Muscle layer of colon (tissue), 2 donors: Measurements from ENCODE around the gene HPCA.

Experiments used
- H3K27ac ChIP-seq: one replicate; pipeline ENCODE4 v1.7.0; 2013; ENCODE audit warnings: low read depth, mild to moderate bottlenecking, low read length, moderate library complexity
- H3K27me3 ChIP-seq, 2 donors: one replicate each; pipeline ENCODE4 v1.7.0; 2013; ENCODE audit warnings: low read length in 2 of 2, mild to moderate bottlenecking in 2 of 2; ENCODE audit not compliant: insufficient read depth in 2 of 2, control insufficient read depth in 1 of 2
- H3K36me3 ChIP-seq: one replicate; pipeline ENCODE4 v1.7.0; 2013; ENCODE audit warnings: mild to moderate bottlenecking, low read length; ENCODE audit not compliant: insufficient read depth
- H3K4me1 ChIP-seq: one replicate; pipeline ENCODE4 v1.7.0; 2013; ENCODE audit warnings: mild to moderate bottlenecking, low read length; ENCODE audit not compliant: insufficient read depth
- H3K4me3 ChIP-seq, 2 donors: one replicate each; pipeline ENCODE4 v1.7.0; 2013; ENCODE audit warnings: low read length in 2 of 2, low read depth in 1 of 2, mild to moderate bottlenecking in 1 of 2, moderate library complexity in 1 of 2
- H3K9ac ChIP-seq: one replicate; pipeline ENCODE4 v1.7.0; 2013; ENCODE audit warnings: low read length
- H3K9me3 ChIP-seq: one replicate; pipeline ENCODE4 v1.7.0; 2013; ENCODE audit warnings: mild to moderate bottlenecking, low read length
- donor health status: abdominal sarcoma.
- donor health status: Adenocarcinoma of cecum.

The HPCA gene

GRCh38 chr1:32886004-32886827 lies at the start of gene HPCA:
TSS of gene HPCA (plus strand) at chr1:32886491. CDS start at chr1:32888899, 2,408 bp downstream.
- Histone ChIP-seq H3K4me3 (no peak within 1 kb of the TSS), H3K9me3 (no peaks in the 10 kb centered on the region), H3K9ac (no peak within 1 kb of the TSS), H3K4me1 (no peaks in the 10 kb centered on the region), H3K27ac (no peak within 1 kb of the TSS), H3K27me3 (peaks cover 28 to 57% of the 10 kb centered on the region in 2 donors), H3K36me3 (no peaks in the 10 kb centered on the region)

GRCh38 chr1:32848354-32849063 lies 37.8 kb upstream of the HPCA start:
- no peaks in the 10 kb centered on the region for H3K27me3 ChIP-seq
- no peaks in the 10 kb centered on the region for H3K4me1 ChIP-seq
- H3K4me3 ChIP-seq = no peak overlapping the region
- H3K36me3 ChIP-seq = peaks cover 9% of the 10 kb centered on the region
- H3K27ac ChIP-seq = no peak overlapping the region
- H3K9me3 ChIP-seq = no peaks in the 10 kb centered on the region
- H3K9ac ChIP-seq = no peak overlapping the region

GRCh38 chr1:32855861-32856617 lies 30.3 kb upstream of the HPCA start:
- Histone ChIP-seq H3K27me3 (no peaks in the 10 kb centered on the region), H3K36me3 (peaks cover 55% of the 10 kb centered on the region), H3K4me3 (no peak overlapping the region), H3K27ac (no peak overlapping the region), H3K4me1 (no peaks in the 10 kb centered on the region), H3K9me3 (no peaks in the 10 kb centered on the region), H3K9ac (no peak overlapping the region)

- Histone ChIP-seq H3K4me1 (no peaks in the 10 kb centered on the region), H3K9ac (no peak overlapping the region), H3K9me3 (no peaks in the 10 kb centered on the region), H3K36me3 (peaks cover 59% of the 10 kb centered on the region), H3K27me3 (no peaks in the 10 kb centered on the region), H3K27ac (no peak overlapping the region), H3K4me3 (no peak overlapping the region)
These were observed 28.2 kb upstream of the HPCA start for GRCh38 chr1:32858136-32858535.

GRCh38 chr1:32858791-32859190 lies 27.5 kb upstream of the HPCA start:
- H3K4me1 ChIP-seq = no peaks in the 10 kb centered on the region
- H3K9ac ChIP-seq = no peak overlapping the region
- H3K27ac ChIP-seq = no peak overlapping the region
- H3K4me3 ChIP-seq = no peak overlapping the region
- H3K36me3 ChIP-seq = peaks cover 58% of the 10 kb centered on the region
- no peaks in the 10 kb centered on the region for H3K9me3 ChIP-seq
- H3K27me3 ChIP-seq = no peaks in the 10 kb centered on the region

- H3K4me3 ChIP-seq = no peak overlapping the region
- no peaks in the 10 kb centered on the region for H3K4me1 ChIP-seq
- no peaks in the 10 kb centered on the region for H3K27me3 ChIP-seq
- no peak overlapping the region for H3K9ac ChIP-seq
- H3K27ac ChIP-seq = no peak overlapping the region
- H3K36me3 ChIP-seq = peaks cover 50% of the 10 kb centered on the region
- no peaks in the 10 kb centered on the region for H3K9me3 ChIP-seq
These were observed 26.4 kb upstream of the HPCA start for GRCh38 chr1:32859915-32860314.

GRCh38 chr1:32860566-32860965 lies 25.7 kb upstream of the HPCA start:
- Histone ChIP-seq H3K36me3 (peaks cover 46% of the 10 kb centered on the region), H3K9ac (no peak overlapping the region), H3K4me1 (no peaks in the 10 kb centered on the region), H3K4me3 (no peak overlapping the region), H3K9me3 (no peaks in the 10 kb centered on the region), H3K27ac (no peak overlapping the region), H3K27me3 (no peaks in the 10 kb centered on the region)

GRCh38 chr1:32861904-32862695 lies 24.2 kb upstream of the HPCA start:
- Histone ChIP-seq H3K9me3 (no peaks in the 10 kb centered on the region), H3K27me3 (no peaks in the 10 kb centered on the region), H3K27ac (no peak overlapping the region), H3K36me3 (peaks cover 32% of the 10 kb centered on the region), H3K9ac (no peak overlapping the region), H3K4me1 (no peaks in the 10 kb centered on the region), H3K4me3 (no peak overlapping the region)

- H3K9ac ChIP-seq = no peak overlapping the region
- H3K27me3 ChIP-seq = no peaks in the 10 kb centered on the region
- peaks cover 32% of the 10 kb centered on the region for H3K36me3 ChIP-seq
- no peak overlapping the region for H3K4me3 ChIP-seq
- no peak overlapping the region for H3K27ac ChIP-seq
- H3K4me1 ChIP-seq = no peaks in the 10 kb centered on the region
- H3K9me3 ChIP-seq = no peaks in the 10 kb centered on the region
These were observed 22.9 kb upstream of the HPCA start for GRCh38 chr1:32863218-32863880.

- Histone ChIP-seq H3K4me3 (no peak overlapping the region), H3K9me3 (no peaks in the 10 kb centered on the region), H3K27me3 (no peaks in the 10 kb centered on the region), H3K4me1 (no peaks in the 10 kb centered on the region), H3K36me3 (peaks cover 28% of the 10 kb centered on the region), H3K9ac (no peak overlapping the region), H3K27ac (no peak overlapping the region)
These were observed 22.4 kb upstream of the HPCA start for GRCh38 chr1:32863881-32864245.
